Subcutaneous adipose tissue (tissue), 4 donors: ENCODE measurements around the gene MYBBP1A. TPM values are rescaled to one million over a fixed set of nuclear protein-coding genes. Genes with fewer than 3 reads are reported as not detected.

Source experiments
- CTCF ChIP-seq: fragments of 450-650 bp; IDR thresholded peaks from one replicate; pipeline ENCODE4 v1.5.1; 2016; ENCODE audit warnings: low read depth, mild to moderate bottlenecking, control low read depth, antibody characterized with exemption, moderate library complexity
- total RNA-seq, 4 donors: library from RNA; depleted of rRNA; stranded (reverse); fragments of >200 nt; gene quantifications; one replicate each; pipeline ENCODE4 v1.1.0, GENCODE V29; 2016

MYBBP1A gene
- total RNA-seq, 4 donors from 2014 or later, result 16.5 to 34.7 (median 28.7) TPM

GRCh38 chr17:4592240-4593005, 37.2 kb upstream of the MYBBP1A start:
- no peak for TF ChIP-seq CTCF

GRCh38 chr17:4591529-4591928, 36.3 kb upstream of the MYBBP1A start:
- no peak for TF ChIP-seq CTCF

GRCh38 chr17:4590981-4591453, 35.8 kb upstream of the MYBBP1A start:
- TF ChIP-seq CTCF, result no peak

- no peak for TF ChIP-seq CTCF
These were observed 33.9 kb upstream of the MYBBP1A start for GRCh38 chr17:4588898-4589625.

- no peak for TF ChIP-seq CTCF
These were observed 33.2 kb upstream of the MYBBP1A start for GRCh38 chr17:4588391-4588790.

GRCh38 chr17:4587803-4588202, 32.6 kb upstream of the MYBBP1A start:
- TF ChIP-seq CTCF, result no peak

- TF ChIP-seq CTCF, result no peak
These were observed 32.0 kb upstream of the MYBBP1A start for GRCh38 chr17:4587195-4587594.
